PC-3 (cell line): Measurements from ENCODE around the gene PLEKHA5.

Experiments
- CTCF ChIP-seq: fragments of 300-600 bp; sonication (generic); conservative IDR thresholded peaks from 2 replicates; pipeline ENCODE4 v1.5.1; 2017; ENCODE audit warnings: antibody characterized with exemption, low read depth, mild to moderate bottlenecking, low read length
- EZH2 ChIP-seq: fragments of 300-600 bp; sonication (generic); IDR thresholded peaks from one replicate; pipeline ENCODE4 v1.6.1; 2017; ENCODE audit warnings: antibody characterized with exemption, mild to moderate bottlenecking, low read length; ENCODE audit not compliant: unreplicated experiment
- EZH2phosphoT487 ChIP-seq: fragments of 300-600 bp; sonication (generic); IDR thresholded peaks from 2 replicates; pipeline ENCODE4 v1.6.1; 2018; ENCODE audit warnings: mild to moderate bottlenecking, antibody characterized with exemption, low read length, borderline replicate concordance

GRCh38 chr12:19261773-19262172, 132.2 kb downstream of the PLEKHA5 start:
- TF ChIP-seq CTCF (no peak), EZH2phosphoT487 (no peak), EZH2 (no peak)
